ENCODE measurements around the gene GATA2. TPM values are rescaled to one million over a fixed set of nuclear protein-coding genes. Genes with fewer than 3 reads are reported as not detected.
A peak's percentile ranks its signal among the peaks of the same experiment; 100 is the strongest.

GATA2 gene
- total and polyA plus RNA-seq, 2 of the 13 experiments (the other 11 are each of a cell fraction or from before 2014, with no cell fraction given) = 3.5 to 6.2 TPM

DNA sequence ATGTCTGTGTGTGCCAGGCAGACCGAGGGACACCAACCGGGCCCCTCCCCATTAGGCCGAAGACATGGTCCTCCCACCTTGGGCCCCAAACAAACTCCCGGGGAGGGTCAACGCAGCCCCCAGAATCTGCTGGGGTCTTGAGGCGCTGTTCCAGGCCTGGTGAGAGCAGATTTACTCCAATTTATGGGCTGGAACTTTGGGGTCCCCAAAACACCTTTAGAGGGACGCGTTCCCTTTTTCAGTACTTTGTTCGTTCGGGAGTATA lies 2.4 kb downstream of the GATA2 start:
- Histone ChIP-seq H3K9me3 (ENCODE audit: low read length) (no peaks in the 10 kb centered on the region), H3K4me3 (replicated peaks in 1 of 3; ENCODE audit: insufficient read depth in 1 of 3, low read depth in 2 of 3, low read length in 3 of 3) (peak overlapping the region; percentile 87 to 91 (median 87)), H3K79me2 (ENCODE audit: insufficient read depth, low read length) (peaks cover 8% of the 10 kb centered on the region), H4K20me1 (ENCODE audit: insufficient read depth, low read length) (peaks cover 9% of the 10 kb centered on the region; the same call in 1 of the 2 replicates), H3K36me3 (replicated peaks in 1 of 2; ENCODE audit: control insufficient read depth in 1 of 2, insufficient read depth in 2 of 2, low read length in 2 of 2) (peaks cover 2 to 3% of the 10 kb centered on the region in 2 experiments; a peak in 2 of 5 replicates), H3K4me2 (ENCODE audit: low read depth, low read length) (peak overlapping the region; percentile 94), H3K4me1 (ENCODE audit: insufficient read depth, low read length) (peaks cover 42% of the 10 kb centered on the region), H3K27me3 (ENCODE audit: control insufficient read depth in 1 of 2, insufficient read depth in 2 of 2, low read length in 2 of 2) (no peaks in the 10 kb centered on the region), H3K27ac (ENCODE audit: extremely low read length, insufficient read depth, low read length) (no peak overlapping the region), H3K9ac (ENCODE audit: insufficient read depth, low read depth, low read length) (peak overlapping the region; percentile 88; the same call in 1 of the 2 replicates), H2AFZ (ENCODE audit: low read length) (no peak overlapping the region)
- POLR2A ChIA-PET = no interaction called here
- DNase-seq (ENCODE audit: low spot score) = no peak
- BruUV-seq (replicated peaks) = no TSS peak
- no peak for ATAC-seq
- 98% methylated on average over 4 of the region's 10 CpGs for WGBS (ENCODE audit: low lambda C conversion rate)
- in situ Hi-C loops (cut with HindIII; ENCODE audit: extremely low pct_ligation_motif_present, low pct_unique_long_range_greater_than_20kb) = loop anchor here (5.0 kb wide), 1 partner anchor 318 kb away; no protein-coding TSS in a partner anchor
- intact Hi-C loops (cut with micrococcal nuclease; ENCODE audit: unreplicated experiment) = no loop called here
- TF ChIP-seq, protein P1, sequence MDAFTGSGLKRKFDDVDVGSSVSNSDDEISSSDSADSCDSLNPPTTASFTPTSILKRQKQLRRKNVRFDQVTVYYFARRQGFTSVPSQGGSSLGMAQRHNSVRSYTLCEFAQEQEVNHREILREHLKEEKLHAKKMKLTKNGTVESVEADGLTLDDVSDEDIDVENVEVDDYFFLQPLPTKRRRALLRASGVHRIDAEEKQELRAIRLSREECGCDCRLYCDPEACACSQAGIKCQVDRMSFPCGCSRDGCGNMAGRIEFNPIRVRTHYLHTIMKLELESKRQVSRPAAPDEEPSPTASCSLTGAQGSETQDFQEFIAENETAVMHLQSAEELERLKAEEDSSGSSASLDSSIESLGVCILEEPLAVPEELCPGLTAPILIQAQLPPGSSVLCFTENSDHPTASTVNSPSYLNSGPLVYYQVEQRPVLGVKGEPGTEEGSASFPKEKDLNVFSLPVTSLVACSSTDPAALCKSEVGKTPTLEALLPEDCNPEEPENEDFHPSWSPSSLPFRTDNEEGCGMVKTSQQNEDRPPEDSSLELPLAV (CRISPR knock-in tag; conservative IDR thresholded peaks at IDR 0.05; ENCODE audit: low read depth) = no peak
- no peak for TF ChIP-seq ZFP62 (CRISPR knock-in tag; IDR thresholded peaks at IDR 0.05)
- no peak for FAIRE-seq
- CTCF ChIA-PET (ENCODE audit: low intra/inter-chr PET ratio, low total read pairs) = interaction anchor here (0.7 kb wide), 1 partner anchor 263 kb away, joined by 3 read pairs; no protein-coding TSS in a partner anchor

DNA sequence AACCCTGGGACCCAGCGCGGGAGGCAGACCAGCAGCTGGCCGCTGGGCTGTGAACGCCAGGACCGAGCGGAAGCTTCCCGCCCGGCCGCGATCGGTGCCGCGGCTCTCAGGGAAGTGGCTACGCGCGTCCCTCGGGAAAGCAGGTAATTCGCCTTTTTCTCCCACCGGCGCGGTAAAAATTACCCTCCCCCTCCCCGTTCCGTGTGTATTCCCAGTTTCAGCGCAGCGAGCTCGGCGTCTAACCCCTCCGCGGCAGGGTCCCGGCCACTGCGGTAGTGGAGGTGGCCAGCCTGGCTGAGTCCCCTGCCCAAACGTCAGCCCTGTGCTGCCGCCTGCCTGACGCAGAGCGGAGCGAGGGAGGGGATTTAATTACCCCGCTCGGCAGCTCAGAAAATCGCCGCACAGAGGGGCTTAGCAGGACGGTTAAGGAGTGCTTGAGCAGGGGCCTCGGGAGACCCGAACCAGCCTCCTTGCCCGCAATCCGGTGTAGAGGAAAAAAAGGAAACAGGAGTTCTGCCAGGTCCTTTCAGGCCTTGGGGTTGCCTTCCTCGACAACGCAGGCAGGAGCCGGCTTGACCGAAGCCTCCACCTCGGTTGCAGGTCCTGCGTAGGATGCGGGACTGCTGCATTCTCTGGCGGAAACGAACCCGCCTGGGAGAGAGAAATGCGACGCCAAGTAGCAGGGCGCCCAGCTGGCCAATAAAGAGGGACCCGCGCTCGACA lies 2.9 kb downstream of the GATA2 start:
- no peak for FAIRE-seq
- Histone ChIP-seq H3K79me2 (ENCODE audit: insufficient read depth, low read length) (peaks cover 8% of the 10 kb centered on the region), H4K20me1 (ENCODE audit: insufficient read depth, low read length) (peaks cover 9% of the 10 kb centered on the region; the same call in 1 of the 2 replicates), H3K9me3 (ENCODE audit: low read length) (no peaks in the 10 kb centered on the region), H2AFZ (ENCODE audit: low read length) (no peak overlapping the region), H3K4me3 (replicated peaks in 1 of 3; ENCODE audit: insufficient read depth in 1 of 3, low read depth in 2 of 3, low read length in 3 of 3) (peak overlapping the region; percentile 87 to 91 (median 87)), H3K27ac (ENCODE audit: extremely low read length, insufficient read depth, low read length) (peak overlapping the region; percentile 80), H3K4me2 (ENCODE audit: low read depth, low read length) (peak overlapping the region; percentile 94), H3K4me1 (ENCODE audit: insufficient read depth, low read length) (peaks cover 46% of the 10 kb centered on the region), H3K36me3 (replicated peaks in 1 of 2; ENCODE audit: control insufficient read depth in 1 of 2, insufficient read depth in 2 of 2, low read length in 2 of 2) (peaks cover 3 to 8% of the 10 kb centered on the region in 2 experiments; a peak in 3 of 5 replicates), H3K9ac (ENCODE audit: insufficient read depth, low read depth, low read length) (peak overlapping the region; percentile 88), H3K27me3 (ENCODE audit: control insufficient read depth in 1 of 2, insufficient read depth in 2 of 2, low read length in 2 of 2) (no peaks in the 10 kb centered on the region)
- peak; percentile 29 for ATAC-seq
- in situ Hi-C loops (cut with HindIII; ENCODE audit: extremely low pct_ligation_motif_present, low pct_unique_long_range_greater_than_20kb) = loop anchor here (5.0 kb wide), 3 partner anchors 63 to 318 kb away; no protein-coding TSS in a partner anchor
- CTCF ChIA-PET (ENCODE audit: low intra/inter-chr PET ratio, low total read pairs) = interaction anchor here (0.7 kb wide), 1 partner anchor 262 kb away, joined by 3 read pairs; no protein-coding TSS in a partner anchor
- intact Hi-C loops (cut with micrococcal nuclease; ENCODE audit: unreplicated experiment) = loop anchor here (2.0 kb wide), 1 partner anchor 63 kb away; no protein-coding TSS in a partner anchor
- POLR2A ChIA-PET = interaction anchor here (0.9 kb wide), 1 partner anchor 88 kb away, joined by 3 read pairs; no protein-coding TSS in a partner anchor
- TSS peak; percentile 62 for BruUV-seq (replicated peaks)
- 2% methylated on average over 8 of the region's 61 CpGs for WGBS (ENCODE audit: low lambda C conversion rate)
- DNase-seq (ENCODE audit: low spot score) = peak; percentile 37
- no peak for TF ChIP-seq IKZF4 (CRISPR knock-in tag; IDR thresholded peaks at IDR 0.05; ENCODE audit: borderline replicate concordance, low read depth, not compliant biosample characterization)
- TF ChIP-seq KLF11 (CRISPR knock-in tag; IDR thresholded peaks at IDR 0.05) = no peak
- TF ChIP-seq ELF4 (CRISPR knock-in tag; IDR thresholded peaks at IDR 0.05; ENCODE audit: borderline replicate concordance) = no peak
- no peak for TF ChIP-seq RBAK (CRISPR knock-in tag; IDR thresholded peaks at IDR 0.05)
- TF ChIP-seq NFKB2 (CRISPR knock-in tag; IDR thresholded peaks at IDR 0.05; ENCODE audit: borderline replicate concordance) = 0 out of 2 replicates have a peak, but pooled peaks have one; percentile 33
- peak; percentile 70; the same call in 1 of the 2 replicates for TF ChIP-seq ZMAT3 (CRISPR knock-in tag; conservative IDR thresholded peaks at IDR 0.05)
- no peak for TF ChIP-seq ZNF121 (CRISPR knock-in tag; IDR thresholded peaks at IDR 0.05)
- TF ChIP-seq, protein P2, sequence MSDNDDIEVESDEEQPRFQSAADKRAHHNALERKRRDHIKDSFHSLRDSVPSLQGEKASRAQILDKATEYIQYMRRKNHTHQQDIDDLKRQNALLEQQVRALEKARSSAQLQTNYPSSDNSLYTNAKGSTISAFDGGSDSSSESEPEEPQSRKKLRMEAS (IDR thresholded peaks at IDR 0.05) = peak; percentile 12; the same call in 1 of the 2 replicates
- peak; percentile 27 for TF ChIP-seq PHF8 (CRISPR knock-in tag; IDR thresholded peaks at IDR 0.05)
- TF ChIP-seq ZNF772 (CRISPR knock-in tag; IDR thresholded peaks at IDR 0.05) = no peak
- no peak for TF ChIP-seq ZNF839 (CRISPR knock-in tag; IDR thresholded peaks at IDR 0.05; ENCODE audit: borderline replicate concordance)
- TF ChIP-seq ZSCAN9 (CRISPR knock-in tag; IDR thresholded peaks at IDR 0.05; ENCODE audit: borderline replicate concordance) = no peak
- no peak for TF ChIP-seq GATA4 (IDR thresholded peaks at IDR 0.05; ENCODE audit: borderline replicate concordance, low read depth)
- no peak for TF ChIP-seq GPN1 (CRISPR knock-in tag; IDR thresholded peaks at IDR 0.05; ENCODE audit: borderline replicate concordance)
- peak; percentile 50; the same call in 1 of the 2 replicates for TF ChIP-seq ZNF317 (CRISPR knock-in tag; IDR thresholded peaks at IDR 0.05)
